Measurements from ENCODE around the gene DSC1.
"Not testable (repeated sequence)": the region's sequence is repeated elsewhere in the genome, so short reads cannot be mapped to it uniquely, and the experiment has no call there.

The DSC1 gene

DNA sequence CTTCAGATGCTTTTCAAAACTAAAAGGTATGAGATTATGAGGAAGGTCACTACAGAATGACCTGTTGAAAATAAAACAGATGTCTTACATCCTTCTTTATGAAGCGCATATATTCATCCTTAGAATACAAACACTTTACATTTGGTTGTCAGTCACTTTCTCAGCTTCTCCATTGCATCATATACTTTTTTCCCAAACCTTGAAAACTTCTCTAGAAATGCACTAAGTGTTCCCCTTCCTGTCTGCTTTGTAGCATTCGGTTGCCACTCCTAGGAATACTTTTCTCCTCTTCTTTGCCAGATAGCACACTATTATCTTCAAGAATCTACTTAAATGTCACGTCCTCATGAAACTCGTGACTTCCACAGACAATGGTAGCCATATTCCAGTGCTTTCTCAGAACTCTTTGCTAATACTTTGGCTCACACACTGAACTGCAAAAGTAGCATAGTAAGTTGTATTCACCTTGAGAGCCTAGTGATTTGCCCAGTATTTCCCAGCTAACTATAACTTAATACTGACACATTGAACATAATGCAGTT lies 27.6 kb downstream of the DSC1 start:
- Histone ChIP-seq H3K27me3 (ENCODE audit: insufficient read depth, low read length) (no peaks in the 10 kb centered on the region), H3K4me3 (ENCODE audit: low read length) (no peak overlapping the region), H3K4me1 (ENCODE audit: insufficient read depth, low read length) (no peaks in the 10 kb centered on the region), H3K27ac (ENCODE audit: low read length) (no peak overlapping the region), H3K36me3 (ENCODE audit: insufficient read depth, low read depth, low read length) (no peaks in the 10 kb centered on the region), H3K9me3 (ENCODE audit: insufficient read depth, low read depth, low read length) (no peaks in the 10 kb centered on the region), H3K9ac (ENCODE audit: low read depth, low read length) (no peak overlapping the region)

DNA sequence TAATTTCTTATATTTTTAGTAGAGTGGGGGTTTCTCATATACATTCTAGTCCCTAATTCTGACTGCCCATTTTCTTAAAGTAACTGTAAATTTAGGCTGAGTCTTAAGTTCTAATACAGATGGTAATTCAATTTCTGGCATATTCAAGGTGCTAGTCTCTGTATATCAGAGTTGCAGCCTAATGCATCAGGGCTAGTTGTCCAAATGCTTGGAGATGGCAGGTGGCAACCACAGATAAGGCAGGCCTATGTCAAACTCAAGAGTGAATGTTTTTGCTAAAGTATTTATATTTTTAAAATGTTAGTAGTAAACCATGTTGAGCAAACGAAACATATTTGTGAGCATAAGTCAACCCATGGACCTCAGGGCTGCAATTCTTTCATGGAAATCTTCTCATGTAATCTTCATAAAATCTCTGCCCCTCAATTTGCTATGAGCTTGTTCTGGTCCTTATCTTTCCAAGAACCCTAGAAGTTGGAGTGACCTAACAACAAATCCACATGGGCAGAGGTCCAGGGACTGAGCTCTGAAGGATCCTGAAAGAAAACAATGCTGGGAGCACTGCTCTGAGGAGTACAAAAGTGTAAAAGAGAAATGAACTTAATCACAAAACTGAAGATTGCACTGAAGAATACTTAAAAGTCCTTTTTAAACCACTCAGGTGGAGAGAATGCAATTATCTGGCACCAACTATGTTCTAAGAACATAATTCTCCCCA lies 33.1 kb downstream of the DSC1 start:
- Histone ChIP-seq H3K27ac (ENCODE audit: low read length) (no peak overlapping the region), H3K36me3 (ENCODE audit: insufficient read depth, low read depth, low read length) (no peaks in the 10 kb centered on the region), H3K4me3 (ENCODE audit: low read length) (no peak overlapping the region), H3K4me1 (ENCODE audit: insufficient read depth, low read length) (no peaks in the 10 kb centered on the region), H3K9me3 (ENCODE audit: insufficient read depth, low read depth, low read length) (no peaks in the 10 kb centered on the region), H3K27me3 (ENCODE audit: insufficient read depth, low read length) (no peaks in the 10 kb centered on the region), H3K9ac (ENCODE audit: low read depth, low read length) (no peak overlapping the region)

- H3K4me1 ChIP-seq (ENCODE audit: insufficient read depth, low read length) = no peaks in the 10 kb centered on the region
- H3K27me3 ChIP-seq (ENCODE audit: insufficient read depth, low read length) = no peaks in the 10 kb centered on the region
- no peaks in the 10 kb centered on the region for H3K9me3 ChIP-seq (ENCODE audit: insufficient read depth, low read depth, low read length)
- no peaks in the 10 kb centered on the region for H3K36me3 ChIP-seq (ENCODE audit: insufficient read depth, low read depth, low read length)
- no peak overlapping the region for H3K4me3 ChIP-seq (ENCODE audit: low read length)
- no peak overlapping the region for H3K9ac ChIP-seq (ENCODE audit: low read depth, low read length)
- no peak overlapping the region for H3K27ac ChIP-seq (ENCODE audit: low read length)
Observed at GRCh38 chr18:31125878-31126277, 36.8 kb downstream of the DSC1 start.

GRCh38 chr18:31123125-31123524 lies 39.5 kb downstream of the DSC1 start:
- not testable (repeated sequence) for H3K4me3 ChIP-seq (ENCODE audit: low read length); H3K27ac ChIP-seq (ENCODE audit: low read length); H3K36me3 ChIP-seq (ENCODE audit: insufficient read depth, low read depth, low read length); H3K4me1 ChIP-seq (ENCODE audit: insufficient read depth, low read length); H3K27me3 ChIP-seq (ENCODE audit: insufficient read depth, low read length); H3K9me3 ChIP-seq (ENCODE audit: insufficient read depth, low read depth, low read length); H3K9ac ChIP-seq (ENCODE audit: low read depth, low read length)

DNA sequence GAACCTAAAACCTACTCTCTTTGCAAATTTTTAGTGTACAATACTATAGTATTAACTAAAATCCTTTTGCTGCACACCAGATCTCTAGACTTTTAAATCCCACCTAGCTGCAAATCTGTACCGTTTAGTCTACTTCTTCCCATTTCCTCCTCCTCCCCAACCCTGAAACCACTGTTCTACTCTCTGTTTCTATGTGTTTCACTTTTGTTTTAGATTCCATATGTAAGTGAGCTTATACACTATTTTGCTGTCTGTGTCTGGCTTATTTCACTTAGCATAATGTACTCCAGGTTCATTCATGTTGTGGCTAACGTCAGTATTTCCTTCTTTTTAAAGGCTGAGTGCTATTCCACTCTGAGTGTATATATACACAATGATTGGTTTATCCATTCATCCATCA lies 42.1 kb downstream of the DSC1 start:
- no peaks in the 10 kb centered on the region for H3K36me3 ChIP-seq (ENCODE audit: insufficient read depth, low read depth, low read length)
- no peak overlapping the region for H3K4me3 ChIP-seq (ENCODE audit: low read length)
- H3K4me1 ChIP-seq (ENCODE audit: insufficient read depth, low read length) = peaks cover 8% of the 10 kb centered on the region; the same call in 1 of the 2 replicates
- H3K9me3 ChIP-seq (ENCODE audit: insufficient read depth, low read depth, low read length) = no peaks in the 10 kb centered on the region
- no peak overlapping the region for H3K9ac ChIP-seq (ENCODE audit: low read depth, low read length)
- H3K27ac ChIP-seq (ENCODE audit: low read length) = no peak overlapping the region
- no peaks in the 10 kb centered on the region for H3K27me3 ChIP-seq (ENCODE audit: insufficient read depth, low read length)

DNA sequence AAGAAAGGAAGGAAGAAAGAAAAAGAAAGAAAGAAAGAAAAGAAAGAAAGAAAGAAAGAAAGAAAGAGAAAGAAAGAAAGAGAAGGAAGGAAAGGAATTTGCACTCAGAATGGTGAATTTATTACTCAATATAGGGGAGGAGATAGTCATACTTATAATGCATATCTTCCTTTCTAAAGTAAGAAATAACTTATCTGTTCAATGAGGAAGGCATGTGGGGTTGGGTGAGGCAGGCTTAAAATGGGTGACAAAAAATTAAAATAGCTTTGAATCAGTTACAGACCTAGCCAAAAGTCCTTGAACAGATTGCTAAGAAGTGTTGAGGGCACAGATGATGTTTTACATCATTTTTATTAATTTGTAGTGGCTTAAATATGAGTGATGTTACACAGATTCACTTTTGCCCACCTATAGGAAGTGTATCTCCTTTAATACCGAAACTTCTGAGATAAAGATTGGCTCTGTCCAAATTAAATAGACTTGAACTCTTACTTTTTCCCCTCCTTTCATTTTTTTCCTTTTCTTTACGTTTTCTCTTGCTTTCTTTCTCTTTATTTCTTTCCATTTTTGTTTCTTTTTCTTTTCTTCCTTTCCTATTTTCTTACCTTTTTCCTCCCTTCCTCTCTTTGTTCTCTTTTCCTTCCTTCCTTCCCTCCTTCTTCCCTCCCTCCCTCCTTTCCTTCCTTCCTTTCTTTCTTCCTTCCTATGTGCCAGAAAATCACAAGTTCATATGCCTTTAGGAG lies 45.6 kb downstream of the DSC1 start:
- H3K27me3 ChIP-seq (ENCODE audit: insufficient read depth, low read length) = no peaks in the 10 kb centered on the region
- no peaks in the 10 kb centered on the region for H3K9me3 ChIP-seq (ENCODE audit: insufficient read depth, low read depth, low read length)
- H3K36me3 ChIP-seq (ENCODE audit: insufficient read depth, low read depth, low read length) = no peaks in the 10 kb centered on the region
- H3K27ac ChIP-seq (ENCODE audit: low read length) = no peak overlapping the region
- no peak overlapping the region for H3K4me3 ChIP-seq (ENCODE audit: low read length)
- no peak overlapping the region for H3K9ac ChIP-seq (ENCODE audit: low read depth, low read length)
- peaks cover 8% of the 10 kb centered on the region; the same call in 1 of the 2 replicates for H3K4me1 ChIP-seq (ENCODE audit: insufficient read depth, low read length)

- Histone ChIP-seq H3K9ac (ENCODE audit: low read depth, low read length) (no peak overlapping the region), H3K4me1 (ENCODE audit: insufficient read depth, low read length) (no peaks in the 10 kb centered on the region), H3K36me3 (ENCODE audit: insufficient read depth, low read depth, low read length) (no peaks in the 10 kb centered on the region)
Observed at GRCh38 chr18:31112804-31113203, 49.9 kb downstream of the DSC1 start.

GRCh38 chr18:31105733-31106132 lies 56.9 kb downstream of the DSC1 start:
- H3K4me3 ChIP-seq (ENCODE audit: low read length) = no peak overlapping the region
- H3K36me3 ChIP-seq (ENCODE audit: insufficient read depth, low read depth, low read length) = no peaks in the 10 kb centered on the region
- H3K4me1 ChIP-seq (ENCODE audit: insufficient read depth, low read length) = peaks cover 10% of the 10 kb centered on the region; the same call in 1 of the 2 replicates
- no peak overlapping the region for H3K27ac ChIP-seq (ENCODE audit: low read length)
- H3K27me3 ChIP-seq (ENCODE audit: insufficient read depth, low read length) = no peaks in the 10 kb centered on the region
- H3K9me3 ChIP-seq (ENCODE audit: insufficient read depth, low read depth, low read length) = no peaks in the 10 kb centered on the region
- no peak overlapping the region for H3K9ac ChIP-seq (ENCODE audit: low read depth, low read length)

More at GRCh38 chr18:31112804-31113203, 49.9 kb downstream of the DSC1 start:
- Histone ChIP-seq H3K27ac (ENCODE audit: low read length) (no peak overlapping the region), H3K9me3 (ENCODE audit: insufficient read depth, low read depth, low read length) (no peaks in the 10 kb centered on the region), H3K4me3 (ENCODE audit: low read length) (no peak overlapping the region), H3K27me3 (ENCODE audit: insufficient read depth, low read length) (no peaks in the 10 kb centered on the region)

DNA sequence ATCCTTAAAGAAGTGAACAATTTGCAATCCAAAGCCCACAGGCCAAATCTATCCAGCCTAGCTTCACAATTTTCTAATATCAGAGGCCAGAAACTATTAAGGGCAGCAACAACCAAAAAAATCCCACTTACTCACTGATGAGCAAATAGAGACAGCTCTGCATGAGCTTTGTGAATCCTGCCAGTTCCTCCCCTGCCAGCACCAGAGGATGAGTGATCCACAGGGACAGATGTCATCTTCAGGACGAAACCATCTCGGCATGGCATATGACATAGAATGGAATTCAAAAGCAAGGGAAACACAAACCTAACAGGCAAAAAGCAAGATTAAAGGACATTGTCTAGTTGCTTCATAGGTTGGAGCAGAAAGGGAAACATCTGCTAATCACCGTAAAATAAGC lies 58.2 kb downstream of the DSC1 start:
- H3K27ac ChIP-seq (ENCODE audit: low read length) = no peak overlapping the region
- no peak overlapping the region for H3K4me3 ChIP-seq (ENCODE audit: low read length)
- no peaks in the 10 kb centered on the region for H3K27me3 ChIP-seq (ENCODE audit: insufficient read depth, low read length)
- H3K4me1 ChIP-seq (ENCODE audit: insufficient read depth, low read length) = peaks cover 17% of the 10 kb centered on the region
- no peaks in the 10 kb centered on the region for H3K9me3 ChIP-seq (ENCODE audit: insufficient read depth, low read depth, low read length)
- no peaks in the 10 kb centered on the region for H3K36me3 ChIP-seq (ENCODE audit: insufficient read depth, low read depth, low read length)
- no peak overlapping the region for H3K9ac ChIP-seq (ENCODE audit: low read depth, low read length)

- Histone ChIP-seq H3K27ac (ENCODE audit: low read length) (no peak overlapping the region), H3K4me1 (ENCODE audit: insufficient read depth, low read length) (peaks cover 17% of the 10 kb centered on the region), H3K9ac (ENCODE audit: low read depth, low read length) (no peak overlapping the region), H3K9me3 (ENCODE audit: insufficient read depth, low read depth, low read length) (no peaks in the 10 kb centered on the region), H3K27me3 (ENCODE audit: insufficient read depth, low read length) (no peaks in the 10 kb centered on the region), H3K36me3 (ENCODE audit: insufficient read depth, low read depth, low read length) (no peaks in the 10 kb centered on the region), H3K4me3 (ENCODE audit: low read length) (no peak overlapping the region; the same call in 1 of the 2 replicates)
Observed at GRCh38 chr18:31103423-31103822, 59.2 kb downstream of the DSC1 start.

- Histone ChIP-seq H3K27ac (ENCODE audit: low read length) (no peak overlapping the region), H3K9ac (ENCODE audit: low read depth, low read length) (peak overlapping the region; percentile 86; the same call in 1 of the 2 replicates), H3K4me3 (ENCODE audit: low read length) (peak overlapping the region; percentile 83), H3K36me3 (ENCODE audit: insufficient read depth, low read depth, low read length) (no peaks in the 10 kb centered on the region), H3K27me3 (ENCODE audit: insufficient read depth, low read length) (no peaks in the 10 kb centered on the region), H3K9me3 (ENCODE audit: insufficient read depth, low read depth, low read length) (no peaks in the 10 kb centered on the region), H3K4me1 (ENCODE audit: insufficient read depth, low read length) (peaks cover 17% of the 10 kb centered on the region)
Observed at GRCh38 chr18:31102941-31103340, 59.7 kb downstream of the DSC1 start.

Measured in iPS-20b (cell line).